NCI-H526 (cell line): Measurements from ENCODE around the gene CTSF.

Experiments
- DNase-seq, 2 experiments: peaks; one replicate each; lab custom pipeline; 2025; lab: John Stamatoyannopoulos, UW

Gene CTSF

DNA sequence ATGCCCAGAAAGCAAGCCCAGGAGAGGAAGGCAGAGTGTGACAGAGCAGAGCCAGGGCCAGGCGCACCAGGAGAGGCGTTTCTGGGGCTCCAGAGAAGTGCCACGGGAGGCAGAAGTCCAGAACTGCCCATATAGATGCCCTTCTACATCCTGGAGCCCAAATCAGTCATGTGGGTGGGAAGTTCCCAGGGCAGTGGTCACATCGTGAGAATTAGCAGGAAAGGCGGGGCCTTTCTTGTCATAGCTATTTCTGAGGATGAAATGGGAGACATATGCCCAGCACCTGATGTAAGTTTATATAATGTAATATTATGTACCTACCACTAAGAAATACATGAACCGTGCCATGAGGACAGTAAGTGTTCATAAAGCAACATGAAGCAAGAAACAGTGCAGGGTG lies 35.6 kb downstream of the CTSF start:
- DNase-seq, result no peak

DNA sequence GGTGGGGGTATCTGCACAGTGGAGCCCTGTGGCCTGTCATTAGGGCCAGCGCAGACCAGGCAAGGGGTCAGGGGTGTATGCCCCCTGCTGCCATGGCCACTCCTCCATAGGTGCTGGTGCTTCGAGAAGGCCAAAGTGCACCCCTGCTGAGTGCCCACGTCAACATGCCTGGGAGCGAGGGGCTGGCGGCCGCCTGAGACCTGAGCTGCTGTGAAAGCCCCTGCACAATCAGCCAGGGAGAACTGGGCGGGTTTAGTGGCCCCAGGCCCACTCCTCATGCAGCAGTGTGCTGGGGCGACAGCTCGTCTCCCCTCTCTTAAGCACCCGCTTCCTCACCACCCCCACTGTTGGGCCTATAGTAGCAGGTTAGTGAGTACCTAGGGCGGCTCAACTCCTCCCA lies 36.6 kb downstream of the CTSF start:
- DNase-seq, result no peak

DNA sequence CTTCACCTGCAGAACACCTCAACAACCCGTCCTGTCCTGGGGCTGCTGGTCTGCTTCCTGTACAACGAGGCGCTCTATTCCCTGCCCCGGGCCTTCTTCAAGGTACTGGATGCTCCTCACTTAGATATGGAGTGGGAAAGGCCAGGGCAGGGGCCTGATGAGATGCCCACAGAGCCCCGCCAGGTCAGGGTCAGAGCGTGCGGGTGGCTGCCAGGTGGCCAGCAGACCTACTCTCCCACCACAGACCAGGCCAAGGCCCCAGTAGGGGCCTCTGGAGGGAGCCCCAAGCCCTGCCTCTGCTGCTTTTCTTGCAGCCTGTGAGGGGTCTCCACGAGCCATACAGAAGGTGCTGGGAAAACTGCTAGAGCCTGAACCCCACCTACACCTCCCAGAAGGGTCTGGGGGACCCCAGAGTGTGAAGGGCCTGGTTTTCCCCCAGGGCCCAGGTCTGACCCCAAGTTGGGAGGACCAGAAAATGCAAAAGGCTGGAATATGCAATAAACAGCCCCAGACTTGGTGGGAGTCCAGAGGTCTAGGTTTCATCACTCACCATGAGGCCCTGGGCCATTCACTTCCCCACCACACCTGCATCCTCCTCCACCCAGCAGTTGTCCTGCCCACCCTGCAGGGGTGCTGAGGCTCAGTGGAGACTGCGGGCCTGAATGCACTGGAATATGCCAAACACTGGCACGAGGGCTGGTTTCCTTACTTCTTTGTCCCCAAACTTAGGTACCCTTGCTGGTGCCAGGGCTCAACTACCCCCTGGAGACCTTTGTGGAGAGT lies 37.3 kb downstream of the CTSF start:
- DNase-seq, result no peak

DNA sequence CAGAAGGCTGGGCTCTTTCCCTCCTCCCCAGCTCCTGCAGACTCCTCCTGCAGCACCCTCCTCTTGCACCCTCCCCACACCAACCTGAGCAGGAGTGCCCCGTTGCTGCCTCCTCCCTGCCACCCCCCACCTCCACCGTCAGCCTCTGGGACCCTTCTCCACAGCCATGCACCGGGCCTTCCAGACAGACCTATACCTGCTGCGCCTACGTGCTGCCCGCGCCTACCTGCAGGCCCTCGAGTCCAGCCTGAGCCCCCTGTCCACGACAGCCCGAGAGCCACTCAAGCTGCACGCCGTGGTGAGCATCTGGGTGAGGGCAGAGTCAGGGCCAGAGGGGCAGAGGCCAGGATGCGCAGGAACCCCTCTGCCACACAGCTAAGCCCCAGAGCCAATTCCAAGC lies 38.8 kb downstream of the CTSF start:
- DNase-seq, result no peak

DNA sequence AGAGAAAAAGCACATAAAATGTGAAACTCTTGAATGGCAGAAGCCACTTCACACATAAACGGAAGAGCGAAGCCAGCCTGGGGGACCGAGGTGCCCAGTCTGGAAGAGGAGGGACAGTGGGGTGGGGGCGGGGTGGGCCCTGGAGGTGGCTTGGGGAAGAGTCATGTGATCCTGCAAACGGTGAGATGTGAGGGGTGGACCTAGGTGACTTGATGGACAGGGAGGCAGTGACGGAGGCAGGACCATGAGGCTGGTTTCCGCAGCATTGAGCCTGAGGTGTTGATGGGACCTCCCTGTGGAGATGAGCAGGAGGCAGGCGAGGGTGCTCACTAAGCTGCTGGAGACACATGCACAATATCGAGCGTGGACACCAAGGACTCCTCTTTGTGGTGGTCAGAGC lies 39.3 kb downstream of the CTSF start:
- no peak for DNase-seq

DNA sequence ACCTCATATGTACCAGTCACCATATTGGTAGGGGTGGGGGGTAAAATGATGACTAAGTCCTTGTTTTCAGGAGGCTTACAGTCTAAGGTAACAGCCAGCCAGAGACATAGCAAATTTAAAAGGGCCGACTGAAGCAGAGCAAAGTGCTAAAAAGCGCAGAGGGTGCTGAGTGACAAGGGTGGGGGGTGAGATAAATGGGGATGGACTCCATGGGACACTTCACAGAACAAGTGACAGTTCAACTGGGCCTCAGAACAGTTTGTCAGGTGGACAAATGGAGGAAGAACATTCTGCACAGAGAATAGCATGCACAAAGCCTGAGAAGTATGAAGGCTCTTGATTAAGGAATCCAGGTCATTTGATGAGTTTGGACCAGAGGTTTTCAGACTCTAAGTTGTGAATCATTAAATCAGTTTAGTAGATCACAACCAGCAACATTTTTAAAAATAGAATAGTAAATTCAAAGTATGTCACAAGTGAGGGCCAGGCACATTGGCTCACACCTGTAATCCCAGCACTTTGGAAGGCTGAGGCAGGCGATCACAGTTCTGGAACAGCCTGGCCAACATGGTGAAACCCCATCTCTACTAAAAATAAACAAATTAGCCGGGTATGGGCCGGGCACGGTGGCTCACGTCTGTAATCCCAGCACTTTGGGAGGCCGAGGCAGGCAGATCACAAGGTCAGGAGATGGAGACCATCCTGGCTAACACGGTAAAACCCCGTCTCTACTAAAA lies 43.9 kb downstream of the CTSF start:
- no peak for DNase-seq

DNA sequence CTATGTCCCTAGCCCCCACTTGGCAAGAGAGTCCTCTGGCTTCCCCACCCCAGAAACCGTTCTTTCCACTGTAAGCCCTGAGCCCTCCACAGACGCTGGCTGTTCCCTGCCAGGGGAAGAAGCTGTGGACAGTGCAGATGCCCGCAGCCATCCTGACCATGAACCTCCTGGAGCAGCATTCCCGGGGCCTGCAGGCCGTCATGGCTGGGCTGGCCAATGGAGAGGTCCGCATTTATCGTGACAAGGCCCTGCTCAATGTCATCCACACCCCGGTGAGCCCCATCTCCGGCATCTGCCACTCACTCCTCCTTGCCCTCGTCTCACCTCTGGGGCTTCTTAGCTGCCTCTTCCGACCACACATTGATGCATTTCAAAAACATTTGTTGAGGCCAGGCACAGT lies 44.8 kb downstream of the CTSF start:
- no peak for DNase-seq
